Measurements from ENCODE around the gene CPZ. TPM values are rescaled to one million over a fixed set of nuclear protein-coding genes. Genes with fewer than 3 reads are reported as not detected.

Gene CPZ
- total RNA-seq, 1 donor from 2014 or later: 2.9 TPM

DNA sequence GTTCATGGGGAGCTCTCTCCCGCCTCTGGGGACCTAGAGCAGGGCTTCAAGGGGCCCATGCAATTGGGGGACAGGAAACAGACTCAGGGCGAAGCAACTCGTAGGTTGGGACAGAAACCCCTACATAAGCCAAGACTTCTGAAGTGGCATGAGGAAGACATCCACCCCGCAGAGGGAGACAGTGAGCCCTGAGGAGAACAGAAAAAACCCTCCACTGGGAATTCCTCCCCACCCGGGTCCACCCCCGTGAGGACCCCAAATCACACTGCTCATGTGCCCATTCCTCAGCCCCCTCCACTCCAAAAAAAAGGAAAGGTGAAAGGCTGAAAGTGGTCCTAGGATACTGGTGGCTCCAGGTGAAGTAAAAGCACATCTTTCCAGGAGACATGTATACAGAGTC is 74.0 kb downstream of the CPZ start:
- FAIRE-seq: no peak
- DNase-seq (ENCODE audit: low spot score in 2 of 2): no peak

Other genes with a start within 250 kb of the CPZ start
- 26.1 TPM for gene ACOX3, start 152.0 kb upstream of the CPZ start, total RNA-seq
- 11.8 TPM for gene TRMT44, start 152.0 kb upstream of the CPZ start, total RNA-seq
- under 0.01 TPM for gene GPR78, start 12.4 kb upstream of the CPZ start, total RNA-seq

Data from frontal cortex (tissue), 4 donors.